Loucy (cell line): ENCODE results near the gene ACSBG1.

Experiments used
- EZH2phosphoT487 ChIP-seq: fragments of 200-600 bp; IDR thresholded peaks from 2 replicates; pipeline ENCODE4 v1.6.1; 2018; ENCODE audit warnings: antibody characterized with exemption, mild to moderate bottlenecking, moderate library complexity, borderline replicate concordance
- TF ChIP-seq, protein P1 (sequence below): fragments of 200-600 bp; sonication (generic); conservative IDR thresholded peaks from 2 replicates; pipeline ENCODE4 v1.5.1; 2014; ENCODE audit warnings: mild to moderate bottlenecking, antibody characterized with exemption, low read length

DNA sequence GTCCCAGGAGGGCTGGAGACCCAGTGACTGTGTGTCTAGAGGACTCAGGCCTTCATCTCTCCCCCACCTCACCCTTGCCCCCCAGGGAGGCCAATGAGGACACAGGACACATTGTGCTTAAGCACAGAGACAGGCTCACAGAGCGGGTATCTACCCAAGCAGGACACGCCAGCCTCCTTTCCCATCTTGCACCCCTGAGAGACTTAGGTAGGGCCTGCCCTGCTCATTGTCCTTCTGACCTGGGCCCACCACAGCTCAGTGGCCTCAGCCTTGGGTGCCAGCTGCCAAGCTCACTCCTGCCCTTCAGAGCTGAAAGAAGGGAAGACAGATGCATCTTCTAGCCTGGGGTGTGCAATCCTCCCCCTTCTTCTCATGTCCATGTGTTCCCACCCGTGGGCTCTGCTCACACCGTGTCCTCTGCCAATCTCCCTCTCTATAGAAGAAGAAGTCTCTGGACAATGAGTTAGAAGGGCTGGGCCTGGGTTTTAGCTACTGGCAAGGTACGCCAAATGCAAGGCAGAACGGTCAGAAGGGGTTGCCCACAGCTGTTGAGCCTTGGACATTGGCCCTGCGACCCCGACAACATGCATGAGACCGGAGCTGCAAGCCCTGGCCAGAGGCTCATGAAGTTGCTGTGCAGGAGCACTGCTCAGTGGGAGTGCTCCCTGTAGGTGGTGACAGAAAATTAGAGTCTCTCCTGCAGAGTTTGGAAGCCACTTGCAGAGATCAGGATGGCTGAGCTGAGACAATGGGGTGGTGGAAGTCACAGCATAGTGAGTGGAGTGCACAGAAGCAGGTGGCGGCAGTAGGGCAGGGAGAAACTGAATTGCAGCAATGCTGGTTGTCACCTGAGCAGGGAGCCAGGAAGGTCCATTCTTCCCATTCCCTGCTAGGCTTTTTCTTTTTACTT lies 32.8 kb downstream of the ACSBG1 start:
- TF ChIP-seq, protein P1, sequence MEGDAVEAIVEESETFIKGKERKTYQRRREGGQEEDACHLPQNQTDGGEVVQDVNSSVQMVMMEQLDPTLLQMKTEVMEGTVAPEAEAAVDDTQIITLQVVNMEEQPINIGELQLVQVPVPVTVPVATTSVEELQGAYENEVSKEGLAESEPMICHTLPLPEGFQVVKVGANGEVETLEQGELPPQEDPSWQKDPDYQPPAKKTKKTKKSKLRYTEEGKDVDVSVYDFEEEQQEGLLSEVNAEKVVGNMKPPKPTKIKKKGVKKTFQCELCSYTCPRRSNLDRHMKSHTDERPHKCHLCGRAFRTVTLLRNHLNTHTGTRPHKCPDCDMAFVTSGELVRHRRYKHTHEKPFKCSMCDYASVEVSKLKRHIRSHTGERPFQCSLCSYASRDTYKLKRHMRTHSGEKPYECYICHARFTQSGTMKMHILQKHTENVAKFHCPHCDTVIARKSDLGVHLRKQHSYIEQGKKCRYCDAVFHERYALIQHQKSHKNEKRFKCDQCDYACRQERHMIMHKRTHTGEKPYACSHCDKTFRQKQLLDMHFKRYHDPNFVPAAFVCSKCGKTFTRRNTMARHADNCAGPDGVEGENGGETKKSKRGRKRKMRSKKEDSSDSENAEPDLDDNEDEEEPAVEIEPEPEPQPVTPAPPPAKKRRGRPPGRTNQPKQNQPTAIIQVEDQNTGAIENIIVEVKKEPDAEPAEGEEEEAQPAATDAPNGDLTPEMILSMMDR, result no peak
- TF ChIP-seq EZH2phosphoT487, result no peak
